NCI-H345 treated with DMSO at 0.1 percent for 48 hours (cell line): ENCODE measurements around the gene NUMA1.

ENCODE experiments used
- DNase-seq: peaks from one replicate; lab custom pipeline; 2025; ENCODE audit not compliant: unreplicated experiment; lab: John Stamatoyannopoulos, UW

NUMA1 gene

DNA sequence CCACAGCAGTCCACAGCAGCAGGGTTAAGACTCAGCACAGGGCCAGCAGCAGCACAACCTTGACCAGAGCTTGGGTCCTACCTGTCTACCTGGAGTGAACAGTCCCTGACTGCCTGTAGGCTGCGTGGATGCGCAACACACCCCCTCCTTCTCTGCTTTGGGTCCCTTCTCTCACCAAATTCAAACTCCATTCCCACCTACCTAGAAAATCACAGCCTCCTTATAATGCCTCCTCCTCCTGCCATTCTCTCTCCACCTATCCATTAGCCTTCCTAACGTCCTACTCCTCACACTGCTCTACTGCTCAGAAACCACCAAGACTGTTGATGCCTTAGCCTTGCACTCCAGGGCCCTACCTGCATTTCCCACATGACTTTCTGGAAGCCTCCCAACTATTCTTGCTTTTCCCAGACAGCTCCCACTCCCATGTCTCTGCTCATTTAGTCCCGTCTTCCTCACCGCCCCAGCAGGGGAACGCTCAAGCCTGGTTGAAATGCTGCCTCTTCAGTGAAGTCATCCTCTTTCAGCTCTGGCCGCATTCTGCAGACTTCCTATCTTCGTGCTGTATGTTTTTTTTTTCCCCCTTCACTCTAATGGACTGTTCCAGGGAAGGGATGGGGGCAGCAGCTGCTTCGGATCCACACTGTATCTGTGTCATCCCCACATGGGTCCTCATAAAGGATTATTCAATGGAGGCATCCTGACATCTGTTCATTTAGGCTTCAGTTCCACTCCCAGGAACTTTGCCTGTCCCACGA, 78.3 kb downstream of the NUMA1 start:
- DNase-seq = no peak

DNA sequence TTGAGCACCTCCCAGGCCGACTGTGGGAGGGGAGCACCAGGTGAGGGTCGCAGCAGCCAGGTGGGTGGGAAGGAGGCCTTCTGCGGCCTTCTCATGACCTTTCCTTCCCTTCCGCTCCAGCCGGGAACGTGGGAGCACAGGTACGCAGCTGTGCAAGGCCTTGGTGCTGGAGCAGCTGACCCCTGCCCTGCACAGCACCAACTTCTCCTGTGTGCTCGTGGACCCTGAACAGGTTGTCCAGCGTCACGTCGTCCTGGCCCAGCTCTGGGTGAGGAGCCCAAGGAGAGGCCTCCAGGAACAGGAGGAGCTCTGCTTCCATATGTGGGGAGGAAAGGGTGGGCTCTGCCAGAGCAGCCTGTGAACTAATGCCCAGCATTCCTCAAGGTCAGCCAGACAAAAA, 79.1 kb downstream of the NUMA1 start:
- DNase-seq = no peak

DNA sequence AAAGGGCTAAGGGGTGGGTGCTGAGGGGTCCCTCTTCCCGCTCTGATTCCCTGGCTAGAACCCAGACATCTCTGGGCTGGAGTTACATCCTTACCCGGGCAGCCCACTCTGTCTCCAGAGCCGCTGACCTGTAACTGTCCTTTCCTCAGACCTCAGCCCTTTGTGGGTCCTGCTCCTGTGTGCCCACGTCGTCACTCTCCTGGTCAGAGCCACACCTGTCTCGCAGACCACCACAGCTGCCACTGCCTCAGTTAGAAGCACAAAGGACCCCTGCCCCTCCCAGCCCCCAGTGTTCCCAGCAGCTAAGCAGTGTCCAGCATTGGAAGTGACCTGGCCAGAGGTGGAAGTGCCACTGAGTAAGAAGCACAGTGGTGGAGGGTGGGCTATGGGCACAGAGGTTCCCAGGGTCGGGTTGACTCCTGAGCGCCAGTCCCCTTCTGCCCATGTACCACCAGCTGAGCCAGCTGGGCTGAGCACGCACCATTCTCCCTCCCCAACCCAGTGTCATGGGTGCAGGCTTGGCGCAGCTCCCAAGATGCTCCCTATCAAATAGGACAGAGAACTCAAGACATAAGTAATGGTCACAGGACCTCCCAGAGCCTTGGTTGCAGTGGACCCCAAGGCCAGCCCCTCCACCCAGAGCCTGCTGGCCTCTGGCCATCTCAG, 80.0 kb downstream of the NUMA1 start:
- no peak for DNase-seq

DNA sequence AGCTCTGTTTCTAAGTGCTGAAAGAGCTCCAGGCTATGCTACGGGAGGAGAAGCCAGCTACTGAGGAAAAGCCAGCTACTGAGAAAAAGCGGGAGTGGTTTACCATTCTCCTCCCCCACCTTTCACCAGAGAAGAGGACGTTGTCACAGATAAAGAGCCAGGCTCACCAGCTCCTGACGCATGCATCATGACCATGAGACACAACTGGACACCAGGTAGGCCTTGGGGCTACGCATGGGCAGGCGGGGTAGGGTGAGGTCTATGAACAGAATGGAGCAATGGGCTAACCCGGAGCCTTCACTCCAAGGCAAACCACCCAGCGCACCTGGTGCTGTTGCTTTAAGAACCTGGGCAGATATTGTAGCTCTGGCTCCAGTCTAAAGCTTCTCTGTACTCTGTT, 80.5 kb downstream of the NUMA1 start:
- DNase-seq = no peak

DNA sequence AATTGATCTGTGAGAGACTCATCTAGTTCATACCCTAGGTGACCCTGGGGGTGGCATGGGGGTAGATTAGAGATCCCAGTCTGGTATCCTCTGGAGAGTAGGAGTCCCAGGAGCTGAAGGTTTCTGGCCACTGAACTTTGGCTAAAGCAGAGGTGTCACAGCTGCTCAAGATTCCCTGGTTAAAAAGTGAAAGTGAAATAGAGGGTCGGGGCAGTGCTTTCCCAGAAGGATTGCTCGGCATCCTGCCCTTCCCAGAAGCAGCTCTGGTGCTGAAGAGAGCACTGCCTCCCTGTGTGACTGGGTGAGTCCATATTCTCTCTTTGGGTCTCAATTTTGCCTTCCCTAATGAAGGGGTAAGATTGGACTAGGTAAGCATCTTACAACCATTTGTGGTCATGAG, 81.0 kb downstream of the NUMA1 start:
- DNase-seq = no peak

DNA sequence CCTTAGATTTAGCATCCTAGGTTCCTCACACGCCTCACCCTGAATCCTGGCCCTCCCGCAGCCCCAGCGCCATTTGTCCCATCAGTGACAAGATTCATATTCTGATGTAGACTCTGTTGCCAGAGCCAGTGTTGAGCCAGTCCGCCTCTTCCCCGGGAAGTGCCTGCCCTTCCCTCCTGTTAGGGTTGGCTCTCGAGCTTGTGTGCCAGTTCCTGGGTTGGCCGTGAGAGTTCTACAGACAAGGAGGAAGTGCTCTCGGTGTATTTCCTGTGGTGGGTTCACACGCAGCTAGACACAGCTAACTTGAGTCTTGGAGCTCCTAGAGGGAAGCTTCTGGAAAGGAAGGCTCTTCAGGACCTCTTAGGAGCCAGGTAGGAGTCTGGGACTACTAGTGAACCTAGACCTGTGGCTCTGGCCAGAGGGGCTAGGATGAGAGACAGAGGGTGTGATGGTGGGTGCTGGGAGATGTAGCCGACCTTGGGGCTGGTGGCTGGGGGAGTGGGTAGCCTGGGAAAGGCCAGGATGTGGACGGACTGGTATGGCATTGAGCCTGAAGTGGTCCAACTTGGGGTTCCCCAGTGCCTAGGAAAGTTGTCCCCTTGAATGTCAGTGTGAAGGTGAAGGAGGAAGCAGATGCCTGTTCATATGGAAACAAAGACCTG, 81.6 kb downstream of the NUMA1 start, which contains the start of gene IL18BP:
TSS of gene IL18BP (plus strand) at position 261 of the 662 bp plus-strand sequence. CDS start 1,076 bp downstream, outside the sequence.
- DNase-seq = no peak

DNA sequence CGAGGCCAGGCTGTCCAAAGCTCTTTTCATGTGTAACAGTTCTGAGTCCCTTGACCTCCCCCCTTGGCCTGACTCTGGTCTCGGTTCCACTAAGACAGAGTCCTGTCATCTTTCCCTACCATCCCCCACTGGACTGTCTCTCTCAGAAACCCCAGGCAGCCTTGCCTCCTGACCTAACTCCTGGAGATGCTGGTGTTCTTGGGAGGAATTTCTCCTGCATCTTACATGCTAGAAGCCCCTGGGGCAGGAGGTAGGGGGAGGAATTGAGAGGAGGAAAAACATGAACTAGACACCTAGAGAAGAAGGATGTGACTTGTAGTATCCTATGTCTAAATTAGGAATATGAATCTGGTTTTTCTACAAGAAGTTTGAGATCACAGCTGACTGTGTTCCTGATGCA, 82.3 kb downstream of the NUMA1 start:
- no peak for DNase-seq

DNA sequence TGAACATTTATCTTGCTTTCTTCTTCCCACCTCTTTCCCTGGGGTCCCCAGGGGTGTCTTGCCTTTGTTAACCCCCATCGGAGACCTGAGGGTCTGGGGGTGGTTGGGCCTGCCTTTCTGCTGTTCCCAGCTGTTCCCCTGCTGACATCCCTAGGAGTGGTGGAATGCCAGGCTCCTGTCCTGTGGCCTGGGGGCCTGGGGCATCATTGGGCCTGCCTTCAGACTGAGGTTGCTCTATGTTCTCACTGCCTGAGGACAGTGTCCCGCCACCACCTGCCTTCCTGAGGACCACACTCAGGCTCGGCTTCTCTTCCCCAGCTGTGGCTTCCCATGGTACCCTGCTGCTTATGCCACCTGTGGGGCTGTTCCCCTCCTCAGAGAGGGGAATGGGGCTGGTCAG, 82.7 kb downstream of the NUMA1 start:
- DNase-seq = no peak

DNA sequence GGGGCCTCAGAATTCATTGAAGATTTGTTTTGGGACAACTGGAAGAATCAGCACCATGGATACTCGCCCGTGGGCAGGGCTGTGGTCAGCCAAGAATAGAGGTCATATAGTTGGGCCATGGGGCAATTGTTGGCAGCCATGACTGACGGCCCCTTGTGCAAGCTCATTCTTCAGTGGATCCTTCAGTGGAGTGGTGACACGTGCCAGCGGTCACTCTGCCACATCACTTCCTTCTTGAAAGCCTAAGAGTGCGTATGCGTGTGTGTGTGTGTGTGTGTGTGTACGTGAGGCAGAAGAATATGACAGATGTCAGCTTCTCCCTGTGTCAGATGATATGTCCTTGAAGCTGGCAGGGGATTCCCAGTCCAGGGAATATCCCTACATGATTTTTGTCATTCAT, 83.4 kb downstream of the NUMA1 start:
- DNase-seq = no peak

DNA sequence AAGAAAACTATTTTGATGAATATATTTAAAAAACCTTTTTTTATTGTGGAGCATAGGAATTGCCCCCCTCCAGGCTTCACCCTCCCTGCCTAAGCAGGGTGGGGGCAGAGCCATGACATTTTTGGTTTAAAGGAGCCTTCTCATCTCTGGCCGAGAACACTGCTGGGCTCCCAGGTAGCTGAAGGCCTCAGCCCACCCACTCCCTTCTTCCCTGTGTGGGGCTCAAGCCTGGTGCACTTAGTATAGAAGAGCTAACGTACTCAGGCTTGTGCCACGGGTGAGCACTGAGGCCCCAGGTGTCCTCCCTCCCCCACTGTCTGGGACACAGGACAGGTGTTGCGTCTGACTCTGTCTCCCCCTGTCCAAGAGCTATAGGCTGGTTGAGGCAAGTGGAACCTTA, 83.8 kb downstream of the NUMA1 start:
- DNase-seq = no peak

DNA sequence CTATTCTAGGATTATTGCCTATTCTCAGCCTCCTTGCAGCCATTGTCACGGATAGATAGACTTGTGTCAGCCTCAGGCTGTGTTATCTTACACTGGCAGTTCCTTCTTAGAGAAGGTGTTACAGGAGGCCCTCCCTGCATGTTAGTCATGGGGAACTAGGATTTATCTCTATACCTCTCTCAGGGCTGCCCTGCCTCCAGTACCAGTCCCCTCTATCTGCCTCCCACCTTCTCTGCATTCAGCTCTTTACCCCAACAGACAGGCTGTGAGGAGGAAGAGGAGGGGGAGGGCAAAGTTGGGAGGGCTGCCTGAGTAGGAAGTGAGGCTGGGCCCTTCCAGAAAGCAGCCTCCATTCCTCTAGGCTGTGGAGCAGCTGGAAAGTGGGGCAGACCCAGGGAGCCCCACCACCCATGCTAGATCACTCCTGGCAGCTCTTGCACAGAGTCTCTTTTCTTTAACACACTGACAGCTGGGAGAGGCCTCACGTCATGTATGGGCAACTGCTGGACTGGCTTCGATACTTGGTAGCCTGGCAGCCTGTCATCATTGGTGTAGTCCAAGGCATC, 84.5 kb downstream of the NUMA1 start:
- DNase-seq = no peak

DNA sequence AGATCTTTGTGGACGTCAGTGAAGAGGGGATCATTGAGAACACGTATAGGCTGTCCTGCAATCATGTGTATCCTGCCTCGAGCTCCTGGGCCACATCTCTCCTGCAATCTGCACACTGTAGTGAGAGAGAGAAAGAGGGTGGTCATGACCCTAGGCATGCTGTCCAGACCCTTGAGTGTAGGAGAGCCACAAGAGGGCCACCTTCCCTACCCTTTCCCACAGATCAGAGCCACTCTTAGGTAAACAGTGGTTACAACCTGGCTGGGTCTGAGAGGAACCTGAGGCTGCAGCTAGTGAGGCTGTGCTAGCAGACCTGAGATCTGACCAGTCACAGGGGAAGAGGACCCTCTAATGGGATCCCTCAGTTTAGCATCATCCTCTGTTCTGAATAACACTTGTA, 85.6 kb downstream of the NUMA1 start:
- no peak for DNase-seq

DNA sequence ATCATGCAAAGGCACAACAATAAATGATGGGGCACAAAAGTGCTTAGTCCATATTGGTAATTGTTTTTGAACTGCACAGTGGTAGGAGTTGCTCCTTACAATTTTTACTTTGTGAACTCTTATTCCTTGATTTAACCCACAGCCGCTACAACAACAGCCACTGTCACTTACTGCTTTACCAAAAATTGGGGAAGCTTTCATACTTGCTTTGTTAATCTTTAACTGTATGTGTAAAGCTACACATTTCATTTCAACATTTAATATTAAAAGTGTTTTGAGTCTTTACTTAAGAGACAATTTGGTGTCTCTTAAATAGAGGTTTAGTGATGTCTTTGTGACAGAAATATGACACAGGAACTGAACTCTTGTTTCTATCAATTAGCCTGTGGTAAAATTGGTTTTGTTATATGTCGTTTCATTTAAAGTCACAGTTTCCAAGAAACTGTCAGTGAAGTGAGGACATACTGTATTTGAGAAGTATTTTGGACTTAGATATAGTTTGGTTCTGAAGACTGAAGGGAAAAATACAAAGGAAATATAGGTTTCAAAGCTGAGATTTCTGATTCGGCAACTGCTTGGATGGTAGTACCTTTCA, 88.1 kb downstream of the NUMA1 start:
- DNase-seq = no peak

DNA sequence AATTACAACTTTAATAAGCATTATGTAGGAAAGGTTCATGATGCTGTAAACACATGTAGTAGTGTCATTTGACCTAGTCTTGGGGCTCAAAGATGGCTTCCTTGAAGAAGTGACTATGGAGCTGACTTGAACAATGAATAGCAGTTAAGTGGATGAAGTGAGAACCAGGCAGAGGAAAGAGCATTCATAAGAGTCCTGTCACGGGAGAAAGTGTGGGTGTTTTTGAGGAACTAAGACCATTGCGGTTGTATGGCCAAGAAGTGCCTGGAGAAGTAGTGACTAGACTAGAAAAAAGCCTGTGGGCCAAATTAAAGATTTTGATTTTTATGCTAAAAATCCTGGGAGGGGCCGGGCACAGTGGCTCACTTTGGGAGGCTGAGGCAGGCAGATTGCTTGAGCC, 88.8 kb downstream of the NUMA1 start:
- DNase-seq = no peak

DNA sequence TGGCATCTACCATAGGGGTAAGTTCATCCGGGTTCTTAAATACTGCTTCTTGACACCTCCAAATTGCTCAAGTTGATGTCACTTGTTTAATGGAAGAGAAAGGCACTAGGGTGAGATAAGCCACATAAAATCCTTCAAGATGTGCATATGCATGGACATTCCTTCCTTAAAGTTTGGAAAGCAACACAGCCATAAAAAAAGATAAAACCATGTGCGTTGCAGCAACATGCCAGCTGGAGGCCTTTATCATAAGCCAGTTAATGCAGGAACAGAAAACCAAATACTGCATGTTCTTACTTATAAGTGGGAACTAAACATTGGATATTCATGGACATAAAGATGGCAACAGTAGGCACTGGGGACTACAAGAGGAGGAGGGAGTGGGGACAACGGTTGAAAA, 89.6 kb downstream of the NUMA1 start:
- no peak for DNase-seq

DNA sequence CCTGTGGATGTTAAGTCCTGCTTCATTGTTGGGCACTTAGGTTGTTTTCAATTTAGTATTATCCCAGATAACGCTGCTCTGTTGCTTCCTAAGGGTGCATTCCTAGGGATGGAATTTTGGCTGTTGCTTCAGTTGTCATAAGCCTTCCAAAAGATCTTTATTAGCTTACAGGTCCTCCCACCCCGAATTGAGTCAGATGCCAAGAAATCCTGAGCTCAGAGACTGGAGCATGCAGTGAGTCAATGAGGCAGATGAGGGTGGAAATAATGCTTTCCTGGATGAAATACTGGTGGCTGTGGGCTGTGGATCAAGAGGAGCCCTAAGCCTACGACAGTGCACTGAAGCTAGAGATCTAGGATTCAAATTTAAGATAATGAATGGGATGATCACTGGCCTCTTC, 92.3 kb downstream of the NUMA1 start:
- no peak for DNase-seq

DNA sequence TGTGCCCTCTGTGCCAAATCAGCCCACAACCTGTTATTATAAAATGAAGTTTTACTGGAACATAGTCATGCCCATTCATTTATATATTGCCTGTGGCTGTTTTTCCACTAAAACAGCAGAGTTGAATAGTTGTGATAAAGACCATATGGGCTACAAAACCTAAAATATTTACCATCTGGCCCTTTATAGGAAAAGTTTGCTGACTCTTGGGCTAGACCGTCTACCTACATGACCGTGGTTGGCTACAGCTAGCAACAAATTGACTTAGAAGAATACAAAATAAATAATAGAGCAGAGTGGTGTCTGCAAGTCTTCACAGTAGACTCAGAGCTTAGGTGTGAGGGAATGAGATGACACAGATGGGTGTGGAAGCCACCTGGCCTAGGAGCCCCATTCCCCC, 92.8 kb downstream of the NUMA1 start:
- no peak for DNase-seq

DNA sequence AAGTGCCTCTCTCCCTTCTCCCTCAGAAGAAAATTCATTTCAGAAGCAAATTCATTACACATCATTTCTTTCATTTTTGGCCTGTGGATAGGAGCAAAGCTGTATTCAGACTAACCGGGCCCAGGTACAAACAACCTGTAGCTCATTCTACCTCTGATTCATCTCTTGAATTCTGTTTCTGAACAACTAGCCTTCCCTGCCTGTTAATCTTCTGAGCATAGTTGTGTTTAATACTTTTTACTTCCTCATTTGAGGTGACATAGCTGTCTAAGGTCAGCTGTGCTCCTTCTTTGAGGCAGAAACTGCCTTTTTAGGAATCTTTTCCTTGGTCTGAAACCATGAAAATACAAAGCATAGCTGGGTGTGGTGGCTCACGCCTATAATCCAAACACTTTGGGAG, 94.2 kb downstream of the NUMA1 start:
- no peak for DNase-seq

DNA sequence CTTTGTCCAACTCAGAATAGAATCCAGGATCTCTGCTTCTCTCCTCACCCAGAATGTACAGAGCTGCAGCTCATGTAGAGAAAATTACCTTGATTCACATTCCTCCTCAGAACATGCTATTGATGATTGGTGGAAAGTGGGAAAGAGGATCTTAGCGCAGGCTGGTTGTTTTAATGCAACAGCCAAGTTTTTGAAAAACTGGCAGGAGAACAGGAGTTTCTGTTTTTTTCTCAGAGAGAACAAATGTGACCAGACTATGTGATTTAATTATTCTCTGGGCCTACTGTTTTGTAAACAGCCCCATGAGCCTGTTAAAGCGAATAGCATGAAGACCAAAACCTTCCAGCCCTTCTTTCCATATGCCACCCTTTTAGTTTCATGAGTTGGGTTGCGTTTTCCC, 100.7 kb downstream of the NUMA1 start:
- no peak for DNase-seq

DNA sequence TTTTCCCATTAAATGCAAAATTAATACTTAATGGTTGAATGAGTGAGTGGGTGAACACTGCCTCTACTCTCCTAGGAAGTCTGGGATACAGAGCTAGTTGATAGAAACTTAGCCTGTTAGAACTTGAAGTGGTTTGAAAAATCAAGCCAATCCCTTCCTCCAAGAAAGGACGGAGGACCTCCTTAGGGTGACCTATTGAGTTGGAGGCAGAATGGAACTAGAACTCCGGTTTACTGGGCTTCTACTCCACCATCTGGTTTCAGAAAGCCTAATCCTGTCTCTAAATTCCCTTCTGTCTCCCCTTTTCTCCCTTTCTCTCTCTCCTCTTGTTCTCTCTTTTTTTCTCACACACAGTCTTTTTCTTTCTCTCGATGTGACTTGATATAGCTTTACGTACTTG, 101.2 kb downstream of the NUMA1 start:
- no peak for DNase-seq

DNA sequence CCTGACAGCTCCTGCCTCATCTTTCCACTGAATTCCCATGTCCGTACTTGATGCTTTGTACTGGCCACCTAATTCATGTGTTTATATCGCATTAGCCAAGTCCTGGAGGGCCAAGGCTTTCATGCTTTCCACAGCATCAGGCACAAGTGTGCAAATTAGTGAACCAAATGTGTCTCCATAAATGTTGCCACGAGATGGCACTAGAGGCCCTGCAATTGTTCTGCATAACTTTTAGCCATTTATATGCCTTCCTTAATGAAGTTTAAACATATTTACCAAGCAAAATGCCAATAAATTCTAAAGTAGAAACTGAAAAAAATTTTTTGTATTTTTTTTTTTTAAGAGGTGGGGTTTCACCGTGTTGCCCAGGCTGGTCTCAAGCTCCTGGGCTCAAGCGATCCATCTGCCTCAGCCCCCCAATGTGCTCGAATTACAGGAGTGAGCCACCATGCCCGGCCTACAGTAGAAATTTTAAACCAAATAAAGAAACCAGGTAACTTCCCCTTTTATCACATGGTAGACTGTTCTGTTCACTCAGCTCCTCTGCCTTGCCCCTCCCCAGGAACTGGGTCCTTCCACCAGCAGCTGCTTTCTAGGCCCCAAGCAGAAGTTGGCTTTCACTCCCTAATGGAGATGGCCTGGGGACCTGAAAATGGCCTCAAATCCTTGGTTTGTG, 102.5 kb downstream of the NUMA1 start:
- no peak for DNase-seq
